Lung microvascular endothelial cell (primary cell): ENCODE results near the gene ENTPD6. TPM values are rescaled to one million over a fixed set of nuclear protein-coding genes. Genes with fewer than 3 reads are reported as not detected.
"Not testable (repeated sequence)": the region's sequence is repeated elsewhere in the genome, so short reads cannot be mapped to it uniquely, and the experiment has no call there.

Source experiments
- DNase-seq, 2 donors: peaks; one replicate each; pipeline versions ENCODE4 v3.0.0 to v3.0.0-alpha.2; 2010; ENCODE audit warnings: low read depth in 2 of 2
- total RNA-seq: library from RNA; depleted of rRNA; stranded (reverse); fragments of >200 nt; gene quantifications from 2 replicates; pipeline ENCODE4 v1.2.1, GENCODE V29; 2014

ENTPD6 gene
- 29.9 and 51.4 TPM in 2 replicates for total RNA-seq

- peak; percentile 90 to 92 for DNase-seq
These were observed at the start of gene ENTPD6 for GRCh38 chr20:25195014-25195961. ENTPD6 (plus strand) TSS chr20:25195712; CDS start chr20:25206537, 10,825 bp downstream.

GRCh38 chr20:25146976-25147375, 48.5 kb upstream of the ENTPD6 start:
- no peak for DNase-seq

GRCh38 chr20:25147716-25148115, 47.8 kb upstream of the ENTPD6 start:
- DNase-seq = no peak

GRCh38 chr20:25148181-25148981, 47.1 kb upstream of the ENTPD6 start:
- DNase-seq = peak; percentile 21 to 56

GRCh38 chr20:25148982-25149846, 46.3 kb upstream of the ENTPD6 start:
- DNase-seq = no peak

GRCh38 chr20:25150016-25150415, 45.5 kb upstream of the ENTPD6 start:
- DNase-seq = no peak

GRCh38 chr20:25158043-25158442, 37.5 kb upstream of the ENTPD6 start:
- DNase-seq = no peak

GRCh38 chr20:25160467-25160866, 35.0 kb upstream of the ENTPD6 start:
- DNase-seq = no peak

- no peak for DNase-seq
These were observed 34.6 kb upstream of the ENTPD6 start for GRCh38 chr20:25160897-25161296.

GRCh38 chr20:25165128-25165527, 30.4 kb upstream of the ENTPD6 start:
- DNase-seq = no peak

- not testable (repeated sequence) for DNase-seq
These were observed 29.3 kb upstream of the ENTPD6 start for GRCh38 chr20:25166105-25166782.

- DNase-seq = no peak
These were observed 22.2 kb upstream of the ENTPD6 start for GRCh38 chr20:25173321-25173720.

- no peak for DNase-seq
These were observed 21.6 kb upstream of the ENTPD6 start for GRCh38 chr20:25173886-25174308.

GRCh38 chr20:25176184-25176583, 19.3 kb upstream of the ENTPD6 start:
- no peak for DNase-seq

GRCh38 chr20:25177890-25178321, 17.6 kb upstream of the ENTPD6 start:
- no peak for DNase-seq

GRCh38 chr20:25178563-25179438, 16.7 kb upstream of the ENTPD6 start:
- peak; percentile 58 to 79 for DNase-seq

GRCh38 chr20:25179439-25180089, 15.9 kb upstream of the ENTPD6 start:
- DNase-seq = no peak

GRCh38 chr20:25184391-25184790, 11.1 kb upstream of the ENTPD6 start:
- not testable (repeated sequence) for DNase-seq

- DNase-seq = no peak
These were observed 8.3 kb upstream of the ENTPD6 start for GRCh38 chr20:25187220-25187619.
